ENCODE measurements around the gene SCAMP1.
A peak's percentile ranks its signal among the peaks of the same experiment; 100 is the strongest.

The SCAMP1 gene

GRCh38 chr5:78509884-78510769, 149.7 kb downstream of the SCAMP1 start:
- peak; percentile 70 for DNase-seq (ENCODE audit: low read depth)
- H3K4me3 ChIP-seq (ENCODE audit: low read depth, low read length): peak overlapping the region; percentile 43
- TF ChIP-seq CTCF (IDR thresholded peaks at IDR 0.05; ENCODE audit: insufficient read depth, low read depth, low read length, missing control alignments): peak; percentile 1

GRCh38 chr5:78511121-78511906, 150.9 kb downstream of the SCAMP1 start:
- H3K4me3 ChIP-seq (ENCODE audit: low read depth, low read length): no peak overlapping the region
- no peak for DNase-seq (ENCODE audit: low read depth)
- TF ChIP-seq CTCF (IDR thresholded peaks at IDR 0.05; ENCODE audit: insufficient read depth, low read depth, low read length, missing control alignments): no peak

GRCh38 chr5:78512435-78512834, 152.0 kb downstream of the SCAMP1 start:
- no peak overlapping the region for H3K4me3 ChIP-seq (ENCODE audit: low read depth, low read length)
- no peak for TF ChIP-seq CTCF (IDR thresholded peaks at IDR 0.05; ENCODE audit: insufficient read depth, low read depth, low read length, missing control alignments)
- no peak for DNase-seq (ENCODE audit: low read depth)

- H3K4me3 ChIP-seq (ENCODE audit: low read depth, low read length): no peak overlapping the region
- DNase-seq (ENCODE audit: low read depth): no peak
- TF ChIP-seq CTCF (IDR thresholded peaks at IDR 0.05; ENCODE audit: insufficient read depth, low read depth, low read length, missing control alignments): no peak
Observed at GRCh38 chr5:78513441-78513840, 153.0 kb downstream of the SCAMP1 start.

GRCh38 chr5:78514427-78515330, 154.3 kb downstream of the SCAMP1 start:
- TF ChIP-seq CTCF (IDR thresholded peaks at IDR 0.05; ENCODE audit: insufficient read depth, low read depth, low read length, missing control alignments): no peak
- DNase-seq (ENCODE audit: low read depth): no peak
- H3K4me3 ChIP-seq (ENCODE audit: low read depth, low read length): no peak overlapping the region

GRCh38 chr5:78515670-78516069, 155.3 kb downstream of the SCAMP1 start:
- TF ChIP-seq CTCF (IDR thresholded peaks at IDR 0.05; ENCODE audit: insufficient read depth, low read depth, low read length, missing control alignments): no peak
- H3K4me3 ChIP-seq (ENCODE audit: low read depth, low read length): no peak overlapping the region
- no peak for DNase-seq (ENCODE audit: low read depth)
